ENCODE results near the gene BCAS3.

- TF ChIP-seq, protein P1, sequence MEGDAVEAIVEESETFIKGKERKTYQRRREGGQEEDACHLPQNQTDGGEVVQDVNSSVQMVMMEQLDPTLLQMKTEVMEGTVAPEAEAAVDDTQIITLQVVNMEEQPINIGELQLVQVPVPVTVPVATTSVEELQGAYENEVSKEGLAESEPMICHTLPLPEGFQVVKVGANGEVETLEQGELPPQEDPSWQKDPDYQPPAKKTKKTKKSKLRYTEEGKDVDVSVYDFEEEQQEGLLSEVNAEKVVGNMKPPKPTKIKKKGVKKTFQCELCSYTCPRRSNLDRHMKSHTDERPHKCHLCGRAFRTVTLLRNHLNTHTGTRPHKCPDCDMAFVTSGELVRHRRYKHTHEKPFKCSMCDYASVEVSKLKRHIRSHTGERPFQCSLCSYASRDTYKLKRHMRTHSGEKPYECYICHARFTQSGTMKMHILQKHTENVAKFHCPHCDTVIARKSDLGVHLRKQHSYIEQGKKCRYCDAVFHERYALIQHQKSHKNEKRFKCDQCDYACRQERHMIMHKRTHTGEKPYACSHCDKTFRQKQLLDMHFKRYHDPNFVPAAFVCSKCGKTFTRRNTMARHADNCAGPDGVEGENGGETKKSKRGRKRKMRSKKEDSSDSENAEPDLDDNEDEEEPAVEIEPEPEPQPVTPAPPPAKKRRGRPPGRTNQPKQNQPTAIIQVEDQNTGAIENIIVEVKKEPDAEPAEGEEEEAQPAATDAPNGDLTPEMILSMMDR (IDR thresholded peaks at IDR 0.05): no peak
- no peak for TF ChIP-seq POLR2A (IDR thresholded peaks at IDR 0.05)
Observed at GRCh38 chr17:61323003-61323908, 645.6 kb downstream of the BCAS3 start.

Data from heart left ventricle (tissue), 13 donors.